ENCODE data around the gene AIFM1.
A peak's percentile ranks its signal among the peaks of the same experiment; 100 is the strongest.

The AIFM1 gene

GRCh38 chrX:130108647-130109428, 56.8 kb downstream of the AIFM1 start:
- TF ChIP-seq CSRNP3 (CRISPR knock-in tag; IDR thresholded peaks at IDR 0.05), result no peak
- TF ChIP-seq SNAI2 (CRISPR knock-in tag; IDR thresholded peaks at IDR 0.05), result no peak
- TF ChIP-seq ESRRG (CRISPR knock-in tag; IDR thresholded peaks at IDR 0.05), result no peak
- TF ChIP-seq TCF4 (CRISPR knock-in tag; IDR thresholded peaks at IDR 0.05; ENCODE audit: borderline replicate concordance), result no peak
- no peak for TF ChIP-seq PPARA (CRISPR knock-in tag; IDR thresholded peaks at IDR 0.05; ENCODE audit: borderline replicate concordance)
- TF ChIP-seq RARB (CRISPR knock-in tag; IDR thresholded peaks at IDR 0.05), result no peak
- no peak for TF ChIP-seq ZNF70 (CRISPR knock-in tag; IDR thresholded peaks at IDR 0.05)
- no peak for TF ChIP-seq BACH2 (CRISPR knock-in tag; IDR thresholded peaks at IDR 0.05; ENCODE audit: borderline replicate concordance)
- no peak for TF ChIP-seq ZNF8 (CRISPR knock-in tag; IDR thresholded peaks at IDR 0.05)
- TF ChIP-seq GLIS3 (CRISPR knock-in tag; IDR thresholded peaks at IDR 0.05), result no peak
- no peak for TF ChIP-seq TOX (CRISPR knock-in tag; IDR thresholded peaks at IDR 0.05; ENCODE audit: borderline replicate concordance)
- TF ChIP-seq OSR1 (CRISPR knock-in tag; IDR thresholded peaks at IDR 0.05), result no peak
- peak; percentile 69 for ATAC-seq

GRCh38 chrX:130106071-130106470, 59.6 kb downstream of the AIFM1 start:
- no peak for TF ChIP-seq ZNF565 (CRISPR knock-in tag; conservative IDR thresholded peaks at IDR 0.05; ENCODE audit: low read depth)
- no peak for TF ChIP-seq TSHZ2 (CRISPR knock-in tag; IDR thresholded peaks at IDR 0.05)
- TF ChIP-seq GLIS3 (CRISPR knock-in tag; IDR thresholded peaks at IDR 0.05), result no peak
- no peak for TF ChIP-seq CREB5 (CRISPR knock-in tag; IDR thresholded peaks at IDR 0.05; ENCODE audit: low read depth)
- TF ChIP-seq CSRNP3 (CRISPR knock-in tag; IDR thresholded peaks at IDR 0.05), result no peak
- TF ChIP-seq ZC3H10 (CRISPR knock-in tag; IDR thresholded peaks at IDR 0.05), result no peak
- no peak for TF ChIP-seq PPARA (CRISPR knock-in tag; IDR thresholded peaks at IDR 0.05; ENCODE audit: borderline replicate concordance)
- TF ChIP-seq SNAI2 (CRISPR knock-in tag; IDR thresholded peaks at IDR 0.05), result no peak
- TF ChIP-seq ARNTL (CRISPR knock-in tag; IDR thresholded peaks at IDR 0.05; ENCODE audit: borderline replicate concordance, low read depth), result no peak
- TF ChIP-seq TOX (CRISPR knock-in tag; IDR thresholded peaks at IDR 0.05; ENCODE audit: borderline replicate concordance), result no peak
- TF ChIP-seq ESRRG (CRISPR knock-in tag; IDR thresholded peaks at IDR 0.05), result no peak
- no peak for TF ChIP-seq ZFP3 (CRISPR knock-in tag; IDR thresholded peaks at IDR 0.05)
- no peak for TF ChIP-seq CSDC2 (CRISPR knock-in tag; IDR thresholded peaks at IDR 0.05)
- TF ChIP-seq ZFP30 (CRISPR knock-in tag; IDR thresholded peaks at IDR 0.05), result no peak
- TF ChIP-seq TCF4 (CRISPR knock-in tag; IDR thresholded peaks at IDR 0.05; ENCODE audit: borderline replicate concordance), result no peak
- no peak for TF ChIP-seq OSR1 (CRISPR knock-in tag; IDR thresholded peaks at IDR 0.05)
- TF ChIP-seq ISL1 (CRISPR knock-in tag; IDR thresholded peaks at IDR 0.05), result no peak
- no peak for TF ChIP-seq RARB (CRISPR knock-in tag; IDR thresholded peaks at IDR 0.05)

GRCh38 chrX:130105244-130105643, 60.4 kb downstream of the AIFM1 start:
- ATAC-seq, result no peak
- TF ChIP-seq ZC3H10 (CRISPR knock-in tag; IDR thresholded peaks at IDR 0.05) (no peak), ZNF8 (CRISPR knock-in tag; IDR thresholded peaks at IDR 0.05) (no peak), ZFP3 (CRISPR knock-in tag; IDR thresholded peaks at IDR 0.05) (no peak), PATZ1 (CRISPR knock-in tag; IDR thresholded peaks at IDR 0.05; ENCODE audit: borderline replicate concordance) (no peak), ZNF565 (CRISPR knock-in tag; conservative IDR thresholded peaks at IDR 0.05; ENCODE audit: low read depth) (no peak), ARNTL (CRISPR knock-in tag; IDR thresholded peaks at IDR 0.05; ENCODE audit: borderline replicate concordance, low read depth) (no peak), TOX (CRISPR knock-in tag; IDR thresholded peaks at IDR 0.05; ENCODE audit: borderline replicate concordance) (no peak), BACH2 (CRISPR knock-in tag; IDR thresholded peaks at IDR 0.05; ENCODE audit: borderline replicate concordance) (no peak), OSR1 (CRISPR knock-in tag; IDR thresholded peaks at IDR 0.05) (no peak), TCF4 (CRISPR knock-in tag; IDR thresholded peaks at IDR 0.05; ENCODE audit: borderline replicate concordance) (no peak), TSHZ2 (CRISPR knock-in tag; IDR thresholded peaks at IDR 0.05) (no peak)

More at GRCh38 chrX:130106071-130106470, 59.6 kb downstream of the AIFM1 start:
- ATAC-seq, result no peak
